Uterus (tissue), 4 donors: ENCODE data around the gene XRN2. TPM values are rescaled to one million over a fixed set of nuclear protein-coding genes. Genes with fewer than 3 reads are reported as not detected.

Experiments
- DNase-seq, 2 donors: peaks; one replicate each; pipeline ENCODE4 v3.0.0-alpha.2; 2019 to 2020
- H3K27ac ChIP-seq, 2 donors: fragments of 200-600 bp; sonication (generic); 1 replicate in 1 of 2; 2 replicates in 1 of 2; pipeline ENCODE4 v1.5.1; 2016 to 2018
- H3K27me3 ChIP-seq, 2 donors: fragments of 200-600 bp; sonication (generic); one replicate each; pipeline ENCODE4 v1.5.1; 2018 to 2019; ENCODE audit warnings: control low read depth in 1 of 2
- H3K36me3 ChIP-seq, 2 donors: fragments of 200-600 bp; sonication (generic); one replicate each; pipeline ENCODE4 v1.5.1; 2019; ENCODE audit warnings: control low read depth in 1 of 2
- H3K4me1 ChIP-seq, 2 donors: fragments of 200-600 bp; sonication (generic); one replicate each; pipeline ENCODE4 v1.5.1; 2018 to 2019; ENCODE audit warnings: control low read depth in 1 of 2
- H3K4me3 ChIP-seq, 2 donors: fragments of 200-600 bp; sonication (generic); 1 replicate in 1 of 2; 2 replicates in 1 of 2; pipeline ENCODE4 v1.5.1; 2018 to 2019; ENCODE audit warnings: mild to moderate bottlenecking in 1 of 2
- H3K9me3 ChIP-seq, 2 donors: fragments of 200-600 bp; sonication (generic); one replicate each; pipeline ENCODE4 v1.5.1; 2019; ENCODE audit warnings: control low read depth in 1 of 2
- POLR2A ChIP-seq, 2 donors: fragments of 450-650 bp; IDR thresholded peaks; one replicate each; pipeline ENCODE4 v1.6.1; 2016; ENCODE audit warnings: antibody characterized with exemption in 2 of 2, mild to moderate bottlenecking in 1 of 2, moderate library complexity in 1 of 2
- intact Hi-C: fragments of 100-400 bp; cut with DNase I; formaldehyde crosslinking; loops from one replicate; pipeline ENCODE4 v1.15.1; 2023; ENCODE audit warnings: low total_unique reads
- total RNA-seq, 4 donors: library from RNA; depleted of rRNA in 3 of 4; stranded (reverse); fragments of >200 nt in 3 of 4; gene quantifications; one replicate each; pipeline versions ENCODE4 v1.1.0 to v1.2.4, GENCODE V29; 2014 to 2023
- TF ChIP-seq, protein P1 (sequence below), 4 experiments: fragments of 200-600 bp in 2 of 4; fragments of 450-650 bp in 2 of 4; sonication (generic) in 2 of 4; IDR thresholded peaks; one replicate each; pipeline ENCODE4 v1.5.1; 2016 to 2019; ENCODE audit warnings: antibody characterized with exemption in 4 of 4, mild to moderate bottlenecking in 2 of 4, moderate library complexity in 1 of 4
- donor health status: DM: yes; HTN: yes; CAD: no.

Gene XRN2
- total RNA-seq, 4 donors from 2014 or later: 32.6 to 100 (median 51.7) TPM

DNA sequence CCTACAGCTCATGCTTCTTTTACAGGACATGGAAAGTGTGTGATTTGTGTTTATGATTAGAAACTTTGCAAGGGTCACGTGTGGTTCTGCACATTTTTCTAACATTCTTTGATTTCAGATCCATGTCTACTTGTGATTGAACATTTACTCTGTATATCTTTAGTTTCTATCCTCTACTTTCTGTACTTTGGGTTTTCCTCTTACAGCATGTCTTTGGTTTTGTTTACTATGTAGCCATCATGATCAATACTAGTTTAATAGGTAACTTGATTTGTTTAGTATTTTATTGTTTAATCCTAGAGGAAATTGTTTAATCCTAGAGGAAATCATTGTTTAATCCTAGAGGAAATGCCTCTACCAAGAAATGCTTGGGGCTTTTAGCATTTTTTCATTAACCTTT is 41.8 kb downstream of the XRN2 start:
- Histone ChIP-seq H3K27ac (no peak overlapping the region), H3K36me3 (no peaks in the 10 kb centered on the region), H3K4me1 (no peaks in the 10 kb centered on the region), H3K4me3 (no peak overlapping the region), H3K9me3 (no peaks in the 10 kb centered on the region), H3K27me3 (no peaks in the 10 kb centered on the region)
- TF ChIP-seq, protein P1, sequence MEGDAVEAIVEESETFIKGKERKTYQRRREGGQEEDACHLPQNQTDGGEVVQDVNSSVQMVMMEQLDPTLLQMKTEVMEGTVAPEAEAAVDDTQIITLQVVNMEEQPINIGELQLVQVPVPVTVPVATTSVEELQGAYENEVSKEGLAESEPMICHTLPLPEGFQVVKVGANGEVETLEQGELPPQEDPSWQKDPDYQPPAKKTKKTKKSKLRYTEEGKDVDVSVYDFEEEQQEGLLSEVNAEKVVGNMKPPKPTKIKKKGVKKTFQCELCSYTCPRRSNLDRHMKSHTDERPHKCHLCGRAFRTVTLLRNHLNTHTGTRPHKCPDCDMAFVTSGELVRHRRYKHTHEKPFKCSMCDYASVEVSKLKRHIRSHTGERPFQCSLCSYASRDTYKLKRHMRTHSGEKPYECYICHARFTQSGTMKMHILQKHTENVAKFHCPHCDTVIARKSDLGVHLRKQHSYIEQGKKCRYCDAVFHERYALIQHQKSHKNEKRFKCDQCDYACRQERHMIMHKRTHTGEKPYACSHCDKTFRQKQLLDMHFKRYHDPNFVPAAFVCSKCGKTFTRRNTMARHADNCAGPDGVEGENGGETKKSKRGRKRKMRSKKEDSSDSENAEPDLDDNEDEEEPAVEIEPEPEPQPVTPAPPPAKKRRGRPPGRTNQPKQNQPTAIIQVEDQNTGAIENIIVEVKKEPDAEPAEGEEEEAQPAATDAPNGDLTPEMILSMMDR (IDR thresholded peaks at IDR 0.05): no peak
- no peak for TF ChIP-seq POLR2A (IDR thresholded peaks at IDR 0.05)
- intact Hi-C loops: no loop called here
- no peak for DNase-seq

DNA sequence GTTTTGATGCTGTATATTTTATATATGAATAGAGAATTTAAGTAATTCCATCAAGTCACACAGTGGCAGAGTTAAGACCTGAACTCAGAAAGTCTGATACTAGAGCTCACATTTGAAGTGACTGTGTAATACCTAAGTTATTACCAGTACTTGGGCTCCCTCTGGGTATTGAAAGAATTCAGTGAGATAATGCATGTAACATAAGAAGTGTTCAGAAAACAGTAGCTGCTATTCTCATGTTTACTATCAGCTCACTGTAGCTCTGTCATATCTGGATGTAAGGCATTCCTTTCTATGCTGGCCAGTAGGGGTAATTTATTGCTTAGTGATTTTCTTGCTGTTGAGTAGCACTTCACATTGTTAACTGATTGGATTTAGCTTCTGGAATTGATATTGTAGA is 49.6 kb downstream of the XRN2 start:
- peaks cover 0 to 2% of the 10 kb centered on the region in 2 donors for H3K36me3 ChIP-seq
- no peak for DNase-seq
- H3K9me3 ChIP-seq: no peaks in the 10 kb centered on the region
- no peaks in the 10 kb centered on the region for H3K4me1 ChIP-seq
- intact Hi-C loops: no loop called here
- no peak overlapping the region for H3K27ac ChIP-seq
- no peak overlapping the region for H3K4me3 ChIP-seq
- no peak for TF ChIP-seq POLR2A (IDR thresholded peaks at IDR 0.05)
- TF ChIP-seq, protein P1 (IDR thresholded peaks at IDR 0.05): no peak
- no peaks in the 10 kb centered on the region for H3K27me3 ChIP-seq

DNA sequence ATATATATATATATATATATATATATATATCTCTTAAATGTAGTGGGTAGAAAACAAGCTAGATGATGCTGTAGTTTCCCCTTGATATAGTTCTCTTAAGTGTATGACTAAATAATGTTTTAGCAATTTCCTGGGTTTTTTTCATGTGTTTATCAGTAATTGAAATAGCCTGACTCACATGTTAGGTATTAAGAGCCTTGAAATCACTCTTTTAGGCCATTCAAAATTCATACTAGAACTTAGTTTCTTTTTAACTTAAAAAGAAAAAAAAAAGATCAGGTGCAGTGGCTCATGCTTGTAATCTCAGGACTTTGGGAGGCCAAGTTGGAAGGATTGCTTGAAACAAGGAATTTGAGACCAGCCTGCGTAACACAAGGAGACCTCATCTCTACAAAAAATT is 50.1 kb downstream of the XRN2 start:
- Histone ChIP-seq H3K4me3 (no peak overlapping the region), H3K4me1 (no peaks in the 10 kb centered on the region), H3K27ac (no peak overlapping the region), H3K9me3 (no peaks in the 10 kb centered on the region), H3K36me3 (peaks cover 0 to 2% of the 10 kb centered on the region in 2 donors), H3K27me3 (no peaks in the 10 kb centered on the region)
- no peak for TF ChIP-seq POLR2A (IDR thresholded peaks at IDR 0.05)
- TF ChIP-seq, protein P1 (IDR thresholded peaks at IDR 0.05): no peak
- intact Hi-C loops: no loop called here
- DNase-seq: no peak

DNA sequence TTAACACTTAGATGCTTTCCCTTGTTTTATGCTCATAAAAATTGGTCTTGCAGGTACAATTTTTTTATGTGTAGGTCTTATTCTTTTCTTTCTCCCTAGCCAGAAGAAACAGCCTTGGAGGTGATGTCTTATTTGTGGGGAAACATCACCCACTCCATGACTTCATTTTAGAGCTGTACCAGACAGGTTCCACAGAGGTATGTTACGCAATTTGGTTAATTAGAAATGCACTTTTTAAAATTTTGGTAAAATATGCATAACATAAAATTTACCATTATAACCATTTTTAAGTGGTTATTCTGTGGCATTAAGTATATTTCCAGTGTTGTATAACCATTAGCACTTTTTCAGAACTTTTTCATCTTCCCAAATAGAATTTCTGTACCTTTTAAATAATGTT is 52.9 kb downstream of the XRN2 start:
- no peak for DNase-seq
- no peak overlapping the region for H3K27ac ChIP-seq
- intact Hi-C loops: no loop called here
- TF ChIP-seq, protein P1 (IDR thresholded peaks at IDR 0.05): no peak
- TF ChIP-seq POLR2A (IDR thresholded peaks at IDR 0.05): no peak
- H3K9me3 ChIP-seq: no peaks in the 10 kb centered on the region
- H3K36me3 ChIP-seq: peaks cover 0 to 2% of the 10 kb centered on the region in 2 donors
- H3K27me3 ChIP-seq: no peaks in the 10 kb centered on the region
- no peaks in the 10 kb centered on the region for H3K4me1 ChIP-seq
- H3K4me3 ChIP-seq: no peak overlapping the region

DNA sequence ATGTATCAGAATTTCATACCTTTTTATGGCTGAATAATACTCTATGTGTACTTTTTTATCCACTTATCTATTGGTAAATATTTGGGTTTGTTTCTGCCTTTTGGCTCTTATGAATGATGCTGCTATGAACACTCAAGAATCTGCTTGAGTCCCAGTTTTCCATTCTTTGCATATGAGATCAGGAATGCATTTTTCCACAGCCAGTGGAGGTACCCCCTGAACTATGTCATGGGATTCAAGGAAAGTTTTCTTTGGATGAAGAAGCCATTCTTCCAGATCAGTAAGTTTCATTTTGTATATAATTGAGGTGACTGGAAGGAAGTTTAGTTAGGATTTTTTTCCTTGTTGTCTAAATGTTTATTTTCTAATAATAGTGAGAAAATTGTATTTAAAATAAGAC is 53.3 kb downstream of the XRN2 start:
- DNase-seq: no peak
- TF ChIP-seq, protein P1 (IDR thresholded peaks at IDR 0.05): no peak
- no peak for TF ChIP-seq POLR2A (IDR thresholded peaks at IDR 0.05)
- no peak overlapping the region for H3K4me3 ChIP-seq
- H3K27me3 ChIP-seq: no peaks in the 10 kb centered on the region
- peaks cover 0 to 2% of the 10 kb centered on the region in 2 donors for H3K36me3 ChIP-seq
- intact Hi-C loops: no loop called here
- no peaks in the 10 kb centered on the region for H3K4me1 ChIP-seq
- no peak overlapping the region for H3K27ac ChIP-seq
- H3K9me3 ChIP-seq: no peaks in the 10 kb centered on the region
